ENCODE measurements around the gene RPL19.

Gene RPL19

DNA sequence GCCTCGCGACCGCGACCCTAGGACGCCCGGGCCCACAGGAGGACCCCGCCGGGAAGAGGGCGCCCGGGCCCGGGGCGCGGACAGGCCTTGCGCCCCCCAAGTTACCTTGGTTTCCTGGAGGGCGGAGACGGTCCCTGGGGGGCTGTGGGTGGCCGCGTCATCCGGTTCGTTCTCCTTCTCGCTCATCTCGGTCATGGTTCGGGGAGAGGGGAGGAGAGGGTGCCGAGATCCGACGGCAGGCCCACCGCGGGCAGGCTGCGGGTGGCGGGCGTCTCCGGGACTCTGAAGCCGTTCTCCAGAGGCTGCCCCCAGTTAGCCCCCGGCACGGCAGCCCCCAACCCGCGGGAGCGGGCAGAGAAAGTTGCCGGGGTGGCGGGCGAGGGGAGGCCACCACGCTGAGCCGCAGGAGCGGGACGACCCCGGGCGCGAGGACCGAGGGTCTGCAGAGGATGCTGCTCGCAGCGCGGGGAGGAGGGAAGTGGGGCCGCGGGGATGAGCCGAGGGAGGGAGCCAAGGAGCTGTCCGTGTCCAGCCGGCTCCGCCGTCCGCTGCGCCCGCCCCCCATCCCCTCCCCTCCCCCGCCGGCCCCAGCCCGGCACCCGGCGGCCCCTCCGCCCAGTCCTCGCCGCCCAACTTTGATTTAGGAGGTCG lies 25.4 kb downstream of the RPL19 start, which contains the start of gene STAC2:
TSS of gene STAC2 (minus strand) at position 638 of the 651 bp plus-strand sequence. CDS start at position 195, 443 bp downstream.
- TF ChIP-seq ZFX (IDR thresholded peaks at IDR 0.05) = no peak
- TF ChIP-seq, protein P1, sequence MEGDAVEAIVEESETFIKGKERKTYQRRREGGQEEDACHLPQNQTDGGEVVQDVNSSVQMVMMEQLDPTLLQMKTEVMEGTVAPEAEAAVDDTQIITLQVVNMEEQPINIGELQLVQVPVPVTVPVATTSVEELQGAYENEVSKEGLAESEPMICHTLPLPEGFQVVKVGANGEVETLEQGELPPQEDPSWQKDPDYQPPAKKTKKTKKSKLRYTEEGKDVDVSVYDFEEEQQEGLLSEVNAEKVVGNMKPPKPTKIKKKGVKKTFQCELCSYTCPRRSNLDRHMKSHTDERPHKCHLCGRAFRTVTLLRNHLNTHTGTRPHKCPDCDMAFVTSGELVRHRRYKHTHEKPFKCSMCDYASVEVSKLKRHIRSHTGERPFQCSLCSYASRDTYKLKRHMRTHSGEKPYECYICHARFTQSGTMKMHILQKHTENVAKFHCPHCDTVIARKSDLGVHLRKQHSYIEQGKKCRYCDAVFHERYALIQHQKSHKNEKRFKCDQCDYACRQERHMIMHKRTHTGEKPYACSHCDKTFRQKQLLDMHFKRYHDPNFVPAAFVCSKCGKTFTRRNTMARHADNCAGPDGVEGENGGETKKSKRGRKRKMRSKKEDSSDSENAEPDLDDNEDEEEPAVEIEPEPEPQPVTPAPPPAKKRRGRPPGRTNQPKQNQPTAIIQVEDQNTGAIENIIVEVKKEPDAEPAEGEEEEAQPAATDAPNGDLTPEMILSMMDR (conservative IDR thresholded peaks at IDR 0.05) = no peak

DNA sequence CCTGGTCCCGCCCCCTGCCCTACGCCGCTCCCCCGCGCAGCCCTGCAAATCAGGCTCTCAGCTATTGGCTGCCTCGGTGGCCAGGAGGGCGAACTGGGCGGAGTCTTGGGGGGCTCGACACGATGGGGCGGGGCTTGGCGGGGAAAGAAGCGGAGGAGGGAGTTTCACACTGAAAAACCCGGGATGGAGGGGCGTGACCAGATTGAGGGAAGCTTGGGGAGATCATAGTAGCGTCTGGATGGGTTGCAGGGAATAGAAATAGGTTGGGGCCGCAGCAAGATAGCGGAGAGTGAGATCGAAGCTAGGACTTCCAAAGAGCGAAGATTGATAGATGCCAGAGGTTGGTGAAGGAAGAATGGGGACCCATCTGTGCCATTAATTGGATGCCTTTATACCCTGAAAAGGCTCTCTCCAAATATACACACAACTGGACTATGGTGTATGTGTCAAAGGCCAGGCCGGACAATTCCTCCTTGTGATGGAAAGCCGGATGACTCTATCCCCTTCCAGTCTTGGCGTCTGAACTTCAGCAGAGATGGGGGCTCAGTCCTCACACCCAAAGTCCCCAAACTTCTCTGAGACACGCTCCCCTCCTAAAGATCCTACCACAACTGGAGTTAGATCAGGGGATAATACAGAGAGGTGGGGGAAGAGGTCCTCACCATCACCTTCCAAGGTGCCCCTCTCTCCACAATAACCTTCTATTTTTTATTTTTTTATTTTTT lies 26.0 kb downstream of the RPL19 start:
- no peak overlapping the region for H3K27ac ChIP-seq
- no peak for TF ChIP-seq ZFX (IDR thresholded peaks at IDR 0.05)
- TF ChIP-seq, protein P1 (conservative IDR thresholded peaks at IDR 0.05) = no peak

More for the DNA sequence above, 25.4 kb downstream of the RPL19 start, which contains the start of gene STAC2:
- H3K27ac ChIP-seq = no peak within 1 kb of the TSS

DNA sequence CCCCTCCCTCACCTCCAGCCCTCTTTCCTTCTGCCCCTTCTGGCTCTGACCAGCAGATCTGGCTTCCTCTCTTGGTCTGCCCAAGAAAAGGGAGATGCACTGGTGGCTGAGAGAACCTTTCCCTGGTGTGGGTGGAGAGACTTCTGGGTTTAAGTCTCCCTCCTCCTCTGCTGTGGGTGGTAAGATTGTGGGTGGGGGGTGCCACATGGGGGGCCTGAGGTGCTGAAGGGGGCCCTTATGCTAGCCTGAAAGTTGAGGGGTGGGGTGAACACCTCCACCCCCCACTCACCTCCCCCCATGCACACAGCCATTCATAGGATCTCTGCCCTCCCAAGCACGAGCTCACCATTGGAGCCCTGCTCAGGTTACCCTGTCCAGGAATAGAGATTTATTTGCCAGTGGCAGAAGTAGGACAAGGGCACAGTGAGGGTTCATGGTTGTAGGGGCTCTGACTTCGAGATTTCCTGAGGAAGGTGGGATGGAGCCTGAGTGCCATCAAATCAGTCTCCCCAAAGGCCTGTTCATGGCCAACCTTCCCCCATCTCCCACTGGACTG lies 27.4 kb downstream of the RPL19 start:
- no peak for TF ChIP-seq ZFX (IDR thresholded peaks at IDR 0.05)
- TF ChIP-seq, protein P1 (conservative IDR thresholded peaks at IDR 0.05) = no peak
- H3K27ac ChIP-seq = no peak overlapping the region

DNA sequence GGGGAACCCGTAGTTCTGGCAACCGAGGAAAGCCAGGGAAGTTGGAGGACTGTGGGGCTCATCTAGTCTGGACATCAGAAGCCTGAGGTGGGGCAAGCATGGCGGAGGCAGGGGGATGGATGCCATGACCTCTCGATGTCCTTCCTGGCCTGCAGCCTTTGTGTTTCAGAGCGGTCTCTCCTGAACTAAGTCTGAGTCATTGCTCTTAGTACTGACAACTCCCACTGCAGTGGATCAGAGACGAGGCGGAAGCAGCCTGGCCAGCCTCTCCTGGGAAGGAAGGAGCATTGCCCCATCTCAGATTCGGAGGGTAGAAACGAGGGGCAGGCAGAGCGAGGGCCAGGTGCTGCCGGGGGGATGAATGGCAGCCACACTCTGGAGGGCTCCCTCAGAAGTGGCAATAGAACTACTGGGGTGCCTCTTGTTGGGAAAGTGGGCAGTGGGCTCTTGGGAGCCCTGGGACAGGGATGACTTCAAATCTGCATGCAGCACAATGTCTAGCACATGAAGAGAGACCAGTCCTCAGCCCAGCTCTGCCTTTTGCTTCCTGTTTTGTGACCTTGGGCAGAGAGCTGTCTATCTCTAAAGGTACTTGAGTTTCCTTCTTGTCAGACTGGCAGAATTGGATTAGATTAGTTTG lies 29.3 kb downstream of the RPL19 start:
- TF ChIP-seq, protein P1 (conservative IDR thresholded peaks at IDR 0.05) = no peak
- TF ChIP-seq ZFX (IDR thresholded peaks at IDR 0.05) = no peak
- H3K27ac ChIP-seq = no peak overlapping the region

DNA sequence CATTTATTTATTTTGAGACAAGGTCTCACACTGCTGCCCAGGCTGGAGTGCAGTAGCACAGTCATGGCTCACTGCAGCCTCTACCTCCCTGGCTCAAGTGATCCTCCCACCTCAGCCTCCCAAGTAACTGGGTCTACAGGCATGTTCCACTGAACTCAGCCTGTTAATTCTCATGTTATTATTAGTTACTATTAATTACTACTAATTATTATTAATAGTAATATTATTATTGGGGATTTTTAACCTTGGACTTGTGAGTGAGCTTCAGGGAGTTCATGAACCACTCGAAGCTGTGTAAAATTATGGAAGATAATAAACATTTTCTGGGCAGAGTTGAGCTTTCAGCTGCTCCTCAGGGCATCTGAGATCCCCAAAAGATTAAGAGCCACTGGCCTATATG lies 30.3 kb downstream of the RPL19 start:
- H3K27ac ChIP-seq = no peak overlapping the region
- no peak for TF ChIP-seq ZFX (IDR thresholded peaks at IDR 0.05)
- TF ChIP-seq, protein P1 (conservative IDR thresholded peaks at IDR 0.05) = no peak

DNA sequence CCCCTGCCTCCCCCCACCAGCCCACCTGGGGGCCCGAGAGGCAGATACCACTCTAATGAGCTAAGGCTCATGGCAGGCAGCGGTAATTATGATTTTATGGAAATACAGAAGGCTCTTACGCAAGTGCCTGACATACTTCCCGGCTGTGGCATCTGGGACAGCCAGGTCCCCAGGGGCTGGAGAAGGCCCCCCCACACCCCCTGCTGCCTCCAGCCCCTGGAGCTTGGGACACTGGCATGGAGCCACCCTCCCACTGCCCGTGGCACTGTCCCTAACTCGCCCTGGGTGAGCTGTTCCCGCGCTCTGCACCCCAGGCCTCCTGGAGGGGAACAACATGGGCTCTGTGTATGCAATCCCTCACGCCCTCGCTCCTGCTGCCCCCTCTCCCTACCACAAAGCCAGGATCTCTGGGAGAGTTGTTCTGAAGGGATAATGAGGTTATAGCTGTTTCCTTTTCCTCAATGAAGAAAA lies 31.0 kb downstream of the RPL19 start:
- no peak overlapping the region for H3K27ac ChIP-seq
- no peak for TF ChIP-seq ZFX (IDR thresholded peaks at IDR 0.05)
- TF ChIP-seq, protein P1 (conservative IDR thresholded peaks at IDR 0.05) = no peak
